DOHH2 (cell line): Measurements from ENCODE around the gene SLC4A2.

ENCODE experiments used
- EZH2phosphoT487 ChIP-seq: fragments of 200-600 bp; sonication (generic); IDR thresholded peaks from 2 replicates; pipeline ENCODE4 v1.6.1; 2017; ENCODE audit warnings: borderline replicate concordance, mild to moderate bottlenecking, antibody characterized with exemption, low read length, moderate library complexity, mixed read lengths
- TF ChIP-seq, protein P1 (sequence below): fragments of 200-600 bp; sonication (generic); IDR thresholded peaks from one replicate; pipeline ENCODE4 v1.5.1; 2014; ENCODE audit warnings: antibody characterized with exemption, mild to moderate bottlenecking, low read depth, low read length; ENCODE audit not compliant: poor library complexity, severe bottlenecking

DNA sequence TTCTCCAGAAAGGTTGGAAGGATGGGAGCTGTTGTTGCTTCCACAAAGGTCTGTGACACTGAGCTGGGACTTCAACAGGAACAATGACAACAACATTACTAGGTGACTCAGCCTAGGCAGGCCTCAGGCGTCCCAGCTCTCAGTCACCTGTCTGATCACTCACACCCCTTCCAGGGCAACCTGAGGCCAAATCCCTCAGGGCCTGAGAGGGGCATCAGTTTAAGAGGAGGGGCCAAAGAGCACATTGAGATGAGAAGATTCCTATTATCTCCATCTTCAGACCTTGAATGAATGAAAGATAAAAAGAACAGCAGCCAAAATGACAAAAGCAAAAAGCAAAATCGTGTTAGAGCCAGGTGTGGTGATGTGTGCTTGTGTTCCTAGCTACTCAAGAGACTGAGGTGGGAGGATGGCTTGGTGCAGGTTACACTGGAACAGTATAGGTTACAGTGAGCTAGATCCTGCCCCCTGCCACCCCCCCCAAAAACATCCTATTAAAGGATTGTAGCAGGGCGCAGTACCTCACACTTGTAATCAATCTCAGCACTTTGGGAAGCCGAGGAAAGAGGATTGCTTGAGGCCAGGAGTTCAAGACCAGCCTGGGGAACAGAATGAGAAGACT is 34.8 kb upstream of the SLC4A2 start, which contains the start of gene ATG9B:
- TF ChIP-seq, protein P1, sequence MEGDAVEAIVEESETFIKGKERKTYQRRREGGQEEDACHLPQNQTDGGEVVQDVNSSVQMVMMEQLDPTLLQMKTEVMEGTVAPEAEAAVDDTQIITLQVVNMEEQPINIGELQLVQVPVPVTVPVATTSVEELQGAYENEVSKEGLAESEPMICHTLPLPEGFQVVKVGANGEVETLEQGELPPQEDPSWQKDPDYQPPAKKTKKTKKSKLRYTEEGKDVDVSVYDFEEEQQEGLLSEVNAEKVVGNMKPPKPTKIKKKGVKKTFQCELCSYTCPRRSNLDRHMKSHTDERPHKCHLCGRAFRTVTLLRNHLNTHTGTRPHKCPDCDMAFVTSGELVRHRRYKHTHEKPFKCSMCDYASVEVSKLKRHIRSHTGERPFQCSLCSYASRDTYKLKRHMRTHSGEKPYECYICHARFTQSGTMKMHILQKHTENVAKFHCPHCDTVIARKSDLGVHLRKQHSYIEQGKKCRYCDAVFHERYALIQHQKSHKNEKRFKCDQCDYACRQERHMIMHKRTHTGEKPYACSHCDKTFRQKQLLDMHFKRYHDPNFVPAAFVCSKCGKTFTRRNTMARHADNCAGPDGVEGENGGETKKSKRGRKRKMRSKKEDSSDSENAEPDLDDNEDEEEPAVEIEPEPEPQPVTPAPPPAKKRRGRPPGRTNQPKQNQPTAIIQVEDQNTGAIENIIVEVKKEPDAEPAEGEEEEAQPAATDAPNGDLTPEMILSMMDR = no peak
- no peak for TF ChIP-seq EZH2phosphoT487
